PC-3 (cell line): Measurements from ENCODE around the gene TBX20. TPM values are rescaled to one million over a fixed set of nuclear protein-coding genes. Genes with fewer than 3 reads are reported as not detected.

Experiments used
- ATAC-seq: fragments of 200-7000 bp; cut with Tn5 transposase; 2 replicates; pipeline ENCODE4 v1.9.1; 2020; ENCODE audit warnings: mild to moderate bottlenecking, moderate library complexity
- BruUV-seq: library from RNA; stranded (reverse); fragments of 400-500 nt; replicated peaks from 2 replicates; lab custom pipeline; 2021; lab: Mats Ljungman, UMichigan
- CTCF ChIA-PET: fragments of 300-600 bp; sonication (Branson Sonifier 250); formaldehyde crosslinking; loops from one replicate; lab custom pipeline; 2022; ENCODE audit warnings: antibody characterized with exemption; lab: Charles Lee
- POLR2A ChIA-PET: fragments of 300-600 bp; sonication (Branson Sonifier 250); formaldehyde crosslinking; loops from one replicate; lab custom pipeline; 2022; ENCODE audit warnings: antibody characterized with exemption; ENCODE audit not compliant: unreplicated experiment; lab: Charles Lee
- DNase-seq: peaks from one replicate; pipeline ENCODE4 v3.0.0-alpha.2; 2015
- H2AFZ ChIP-seq: fragments of 300-600 bp; sonication (generic); 2 replicates; pipeline ENCODE4 v1.6.0; 2016; ENCODE audit warnings: antibody characterized with exemption, low read length
- H3F3A ChIP-seq: fragments of 300-600 bp; sonication (generic); one replicate; pipeline ENCODE4 v1.6.0; 2017; ENCODE audit warnings: antibody characterized with exemption, low read length, control low read depth, mild to moderate bottlenecking; ENCODE audit not compliant: unreplicated experiment
- H3K27ac ChIP-seq: fragments of 300-600 bp; sonication (generic); 2 replicates; pipeline ENCODE4 v1.5.1; 2016; ENCODE audit warnings: mild to moderate bottlenecking, low read length
- H3K27me3 ChIP-seq: fragments of 300-600 bp; sonication (generic); 2 replicates; pipeline ENCODE4 v1.6.1; 2016; ENCODE audit warnings: low read length, mixed read lengths
- H3K36me3 ChIP-seq: fragments of 300-600 bp; sonication (generic); 2 replicates; pipeline ENCODE4 v1.6.1; 2016; ENCODE audit warnings: low read depth, mixed run types, low read length, mixed read lengths
- H3K4me1 ChIP-seq: fragments of 300-600 bp; sonication (generic); 2 replicates; pipeline ENCODE4 v1.5.1; 2016; ENCODE audit warnings: low read length; ENCODE audit not compliant: insufficient read depth
- H3K4me2 ChIP-seq: fragments of 300-600 bp; sonication (generic); 2 replicates; pipeline ENCODE4 v1.6.0; 2016; ENCODE audit warnings: low read length
- H3K4me3 ChIP-seq: fragments of 300-600 bp; sonication (generic); 2 replicates; pipeline ENCODE4 v1.5.1; 2016; ENCODE audit warnings: mild to moderate bottlenecking, low read length, mixed read lengths
- H3K79me2 ChIP-seq: fragments of 300-600 bp; sonication (generic); 2 replicates; pipeline ENCODE4 v1.6.1; 2017; ENCODE audit warnings: low read length, mixed read lengths
- H3K9ac ChIP-seq: fragments of 300-600 bp; sonication (generic); 2 replicates; pipeline ENCODE4 v1.6.0; 2016; ENCODE audit warnings: mild to moderate bottlenecking, low read length
- H3K9me2 ChIP-seq: fragments of 300-600 bp; sonication (generic); replicated peaks from 2 replicates; pipeline ENCODE4 v1.6.1; 2016; ENCODE audit warnings: mixed run types, low read length, mixed read lengths
- H3K9me3 ChIP-seq: fragments of 300-600 bp; sonication (generic); 2 replicates; pipeline ENCODE4 v1.6.1; 2016; ENCODE audit warnings: low read length, mixed read lengths
- H4K20me1 ChIP-seq: fragments of 300-600 bp; sonication (generic); 2 replicates; pipeline ENCODE4 v1.6.1; 2016; ENCODE audit warnings: low read length, mixed read lengths
- CTCF ChIP-seq: fragments of 300-600 bp; sonication (generic); conservative IDR thresholded peaks from 2 replicates; pipeline ENCODE4 v1.5.1; 2017; ENCODE audit warnings: antibody characterized with exemption, low read depth, mild to moderate bottlenecking, low read length
- EZH2 ChIP-seq: fragments of 300-600 bp; sonication (generic); IDR thresholded peaks from one replicate; pipeline ENCODE4 v1.6.1; 2017; ENCODE audit warnings: antibody characterized with exemption, mild to moderate bottlenecking, low read length; ENCODE audit not compliant: unreplicated experiment
- EZH2phosphoT487 ChIP-seq: fragments of 300-600 bp; sonication (generic); IDR thresholded peaks from 2 replicates; pipeline ENCODE4 v1.6.1; 2018; ENCODE audit warnings: mild to moderate bottlenecking, antibody characterized with exemption, low read length, borderline replicate concordance
- intact Hi-C: fragments of 100-400 bp; cut with micrococcal nuclease; formaldehyde crosslinking; loops from 2 replicates; pipeline ENCODE4 v1.9.0; 2023
- total RNA-seq: library from RNA; depleted of rRNA; stranded (reverse); fragments of >200 nt; gene quantifications from 2 replicates; pipeline ENCODE4 v1.2.3, GENCODE V29; 2014

The TBX20 gene
- total RNA-seq, 1 experiment from 2014 or later, result 0.47 TPM

- Histone ChIP-seq H3K4me2 (no peak overlapping the region), H2AFZ (no peak overlapping the region), H3K4me1 (no peaks in the 10 kb centered on the region), H3K9me3 (no peaks in the 10 kb centered on the region), H3K79me2 (no peaks in the 10 kb centered on the region), H3K9me2 (no peaks in the 10 kb centered on the region), H3K27ac (no peak overlapping the region), H3K9ac (no peak overlapping the region), H4K20me1 (no peaks in the 10 kb centered on the region), H3K36me3 (no peaks in the 10 kb centered on the region), H3K4me3 (no peak overlapping the region), H3K27me3 (peaks cover 37% of the 10 kb centered on the region), H3F3A (no peaks in the 10 kb centered on the region)
- DNase-seq, result no peak
- intact Hi-C loops, result no loop called here
- no TSS peak for BruUV-seq
- TF ChIP-seq EZH2 (no peak), EZH2phosphoT487 (no peak), CTCF (no peak)
- CTCF ChIA-PET, result no interaction called here
- no peak for ATAC-seq
- POLR2A ChIA-PET, result no interaction called here
Measured at GRCh38 chr7:35261041-35261440, 7.1 kb upstream of the TBX20 start.

GRCh38 chr7:35260246-35260645, 6.3 kb upstream of the TBX20 start:
- Histone ChIP-seq H3K27ac (no peak overlapping the region), H2AFZ (no peak overlapping the region), H3K4me1 (no peaks in the 10 kb centered on the region), H3K4me2 (no peak overlapping the region), H3K79me2 (no peaks in the 10 kb centered on the region), H3K9me3 (no peaks in the 10 kb centered on the region), H3K4me3 (no peak overlapping the region), H3K36me3 (no peaks in the 10 kb centered on the region), H3F3A (no peaks in the 10 kb centered on the region), H3K9me2 (no peaks in the 10 kb centered on the region), H3K27me3 (peaks cover 45% of the 10 kb centered on the region), H4K20me1 (no peaks in the 10 kb centered on the region), H3K9ac (no peak overlapping the region)
- DNase-seq (no peak), ATAC-seq (no peak)
- intact Hi-C loops, result no loop called here
- TF ChIP-seq EZH2phosphoT487 (no peak), EZH2 (no peak), CTCF (no peak)
- ChIA-PET CTCF (no interaction called here), POLR2A (no interaction called here)
- BruUV-seq, result no TSS peak

- Histone ChIP-seq H4K20me1 (no peaks in the 10 kb centered on the region), H2AFZ (no peak overlapping the region), H3K9me3 (no peaks in the 10 kb centered on the region), H3K9me2 (no peaks in the 10 kb centered on the region), H3K4me2 (no peak overlapping the region), H3K27ac (no peak overlapping the region), H3K4me1 (no peaks in the 10 kb centered on the region), H3K4me3 (no peak overlapping the region), H3K27me3 (peaks cover 47% of the 10 kb centered on the region), H3K9ac (no peak overlapping the region), H3K79me2 (no peaks in the 10 kb centered on the region), H3K36me3 (no peaks in the 10 kb centered on the region), H3F3A (no peaks in the 10 kb centered on the region)
- POLR2A ChIA-PET, result no interaction called here
- BruUV-seq, result no TSS peak
- CTCF ChIA-PET, result no interaction called here
- ATAC-seq, result no peak
- DNase-seq, result no peak
- intact Hi-C loops, result no loop called here
- TF ChIP-seq EZH2phosphoT487 (no peak), EZH2 (no peak), CTCF (no peak)
Measured at GRCh38 chr7:35259523-35259908, 5.6 kb upstream of the TBX20 start.
